NB4 (cell line): ENCODE data around the gene SCNN1B.
"Not testable (repeated sequence)": the region's sequence is repeated elsewhere in the genome, so short reads cannot be mapped to it uniquely, and the experiment has no call there.

Experiments used
- DNase-seq: peaks from one replicate; pipeline ENCODE4 v3.0.0; 2010; ENCODE audit warnings: low read depth
- H3K4me3 ChIP-seq: one replicate; pipeline ENCODE4 v1.5.1; 2011; ENCODE audit warnings: mild to moderate bottlenecking, low read depth, low read length, moderate library complexity
- CTCF ChIP-seq: IDR thresholded peaks from one replicate; pipeline ENCODE4 v1.5.1; 2012; ENCODE audit warnings: low read depth, low read length
- MAX ChIP-seq: IDR thresholded peaks from 2 replicates; pipeline ENCODE4 v1.6.1; 2011; ENCODE audit warnings: low read depth, low read length
- MYC ChIP-seq: IDR thresholded peaks from 2 replicates; pipeline ENCODE4 v1.6.1; 2011; ENCODE audit warnings: low read depth, low read length
- POLR2A ChIP-seq: IDR thresholded peaks from 2 replicates; pipeline ENCODE4 v1.6.1; 2011; ENCODE audit warnings: mild to moderate bottlenecking; ENCODE audit not compliant: insufficient read length; ENCODE audit errors: extremely low read depth

SCNN1B gene

GRCh38 chr16:23302045-23302956 is at the start of gene SCNN1B:
Gene SCNN1B (plus strand): TSS chr16:23302302. CDS start chr16:23348600, 46,298 bp downstream.
- H3K4me3 ChIP-seq: no peak within 1 kb of the TSS
- DNase-seq: no peak
- TF ChIP-seq MAX: no peak
- TF ChIP-seq POLR2A: no peak
- no peak for TF ChIP-seq MYC
- no peak for TF ChIP-seq CTCF

- TF ChIP-seq MYC (no peak), MAX (no peak), POLR2A (no peak), CTCF (no peak)
- no peak overlapping the region for H3K4me3 ChIP-seq
- no peak for DNase-seq
These were observed 49.8 kb upstream of the SCNN1B start for GRCh38 chr16:23252310-23252709.

GRCh38 chr16:23253650-23254049 is 48.5 kb upstream of the SCNN1B start:
- DNase-seq, H3K4me3 ChIP-seq: not testable (repeated sequence)

- no peak overlapping the region for H3K4me3 ChIP-seq
- no peak for DNase-seq
- TF ChIP-seq MAX (no peak), POLR2A (no peak), MYC (no peak), CTCF (no peak)
These were observed 47.8 kb upstream of the SCNN1B start for GRCh38 chr16:23254338-23254737.

- TF ChIP-seq MAX (no peak), CTCF (no peak), POLR2A (no peak)
- no peak overlapping the region for H3K4me3 ChIP-seq
- no peak for DNase-seq
These were observed 47.1 kb upstream of the SCNN1B start for GRCh38 chr16:23255000-23255399.

GRCh38 chr16:23256440-23256839 is 45.7 kb upstream of the SCNN1B start:
- DNase-seq: no peak
- TF ChIP-seq MAX: no peak
- no peak for TF ChIP-seq CTCF
- TF ChIP-seq POLR2A: no peak
- no peak for TF ChIP-seq MYC
- no peak overlapping the region for H3K4me3 ChIP-seq
